GM21576 (cell line): ENCODE results near the gene SEC61A2.

Source experiments
- ATAC-seq: cut with Tn5 transposase; IDR thresholded peaks from one replicate; pipeline ENCODE4 v1.9.1; 2021; ENCODE audit warnings: mild to moderate bottlenecking, moderate library complexity; ENCODE audit not compliant: unreplicated experiment

The SEC61A2 gene

GRCh38 chr10:12195603-12196506 is 66.4 kb downstream of the SEC61A2 start, which contains the start of the genes CDC123 and NUDT5:
Gene CDC123 (plus strand): TSS chr10:12196188. CDS start chr10:12196246, 58 bp downstream.
Gene NUDT5 (minus strand): TSS chr10:12195891. CDS start chr10:12186291, 9,600 bp downstream.
- ATAC-seq = peak; percentile 86

GRCh38 chr10:12196531-12197211 is 67.2 kb downstream of the SEC61A2 start:
- ATAC-seq = no peak

- no peak for ATAC-seq
Measured at GRCh38 chr10:12198156-12198555, 68.7 kb downstream of the SEC61A2 start.

GRCh38 chr10:12200850-12201249 is 71.4 kb downstream of the SEC61A2 start:
- no peak for ATAC-seq

GRCh38 chr10:12201543-12201942 is 72.1 kb downstream of the SEC61A2 start:
- ATAC-seq = no peak

- no peak for ATAC-seq
Measured at GRCh38 chr10:12202226-12202625, 72.7 kb downstream of the SEC61A2 start.

- ATAC-seq = no peak
Measured at GRCh38 chr10:12205082-12205481, 75.6 kb downstream of the SEC61A2 start.

- ATAC-seq = no peak
Measured at GRCh38 chr10:12207114-12207513, 77.6 kb downstream of the SEC61A2 start.

GRCh38 chr10:12208460-12208859 is 79.0 kb downstream of the SEC61A2 start:
- ATAC-seq = no peak

- ATAC-seq = no peak
Measured at GRCh38 chr10:12212454-12212853, 83.0 kb downstream of the SEC61A2 start.

GRCh38 chr10:12213621-12214020 is 84.1 kb downstream of the SEC61A2 start:
- no peak for ATAC-seq

GRCh38 chr10:12214093-12214492 is 84.6 kb downstream of the SEC61A2 start:
- no peak for ATAC-seq

- no peak for ATAC-seq
Measured at GRCh38 chr10:12214763-12215218, 85.3 kb downstream of the SEC61A2 start.
